ENCODE results near the gene PEX14. TPM values are rescaled to one million over a fixed set of nuclear protein-coding genes. Genes with fewer than 3 reads are reported as not detected.

The PEX14 gene
- total RNA-seq, 4 donors from 2014 or later, result 16.3 to 29.7 (median 26.2) TPM

- Histone ChIP-seq H3K27me3 (no peaks in the 10 kb centered on the region), H3K27ac (no peak overlapping the region), H3K9me3 (no peaks in the 10 kb centered on the region), H3K4me3 (no peak overlapping the region), H3K4me1 (no peaks in the 10 kb centered on the region), H3K36me3 (peaks cover 0 to 9% (median 0%) of the 10 kb centered on the region in 3 donors)
- no peak for TF ChIP-seq POLR2A (IDR thresholded peaks at IDR 0.05)
- no peak for DNase-seq
Observed at GRCh38 chr1:10544239-10544638, 69.5 kb downstream of the PEX14 start.

GRCh38 chr1:10546896-10547295 lies 72.1 kb downstream of the PEX14 start:
- no peak for DNase-seq
- H3K4me3 ChIP-seq, result no peak overlapping the region
- TF ChIP-seq POLR2A (IDR thresholded peaks at IDR 0.05) (no peak), CTCF (IDR thresholded peaks at IDR 0.05) (no peak)
- no peak overlapping the region for H3K27ac ChIP-seq
- peaks cover 0 to under 1% (median 0%) of the 10 kb centered on the region in 3 donors for H3K36me3 ChIP-seq
- no peaks in the 10 kb centered on the region for H3K4me1 ChIP-seq
- H3K9me3 ChIP-seq, result no peaks in the 10 kb centered on the region
- no peaks in the 10 kb centered on the region for H3K27me3 ChIP-seq

GRCh38 chr1:10549904-10550664 lies 75.3 kb downstream of the PEX14 start:
- DNase-seq, result no peak
- TF ChIP-seq CTCF (IDR thresholded peaks at IDR 0.05) (no peak), POLR2A (IDR thresholded peaks at IDR 0.05) (no peak)
- Histone ChIP-seq H3K36me3 (no peaks in the 10 kb centered on the region), H3K4me3 (no peak overlapping the region), H3K27me3 (no peaks in the 10 kb centered on the region), H3K9me3 (no peaks in the 10 kb centered on the region), H3K27ac (no peak overlapping the region), H3K4me1 (no peaks in the 10 kb centered on the region)

- no peaks in the 10 kb centered on the region for H3K9me3 ChIP-seq
- H3K27ac ChIP-seq, result no peak overlapping the region
- TF ChIP-seq POLR2A (IDR thresholded peaks at IDR 0.05) (no peak), CTCF (IDR thresholded peaks at IDR 0.05) (no peak)
- no peak overlapping the region for H3K4me3 ChIP-seq
- H3K36me3 ChIP-seq, result no peaks in the 10 kb centered on the region
- H3K27me3 ChIP-seq, result no peaks in the 10 kb centered on the region
- no peaks in the 10 kb centered on the region for H3K4me1 ChIP-seq
- DNase-seq, result no peak
Observed at GRCh38 chr1:10553118-10553517, 78.4 kb downstream of the PEX14 start.

GRCh38 chr1:10555635-10556429 lies 81.1 kb downstream of the PEX14 start:
- TF ChIP-seq POLR2A (IDR thresholded peaks at IDR 0.05) (no peak), CTCF (IDR thresholded peaks at IDR 0.05) (no peak)
- H3K27ac ChIP-seq, result no peak overlapping the region

GRCh38 chr1:10556430-10557005 lies 81.8 kb downstream of the PEX14 start:
- Histone ChIP-seq H3K4me3 (no peak overlapping the region), H3K27me3 (no peaks in the 10 kb centered on the region), H3K4me1 (no peaks in the 10 kb centered on the region), H3K36me3 (no peaks in the 10 kb centered on the region), H3K9me3 (no peaks in the 10 kb centered on the region), H3K27ac (no peak overlapping the region)
- TF ChIP-seq POLR2A (IDR thresholded peaks at IDR 0.05), result no peak
- no peak for TF ChIP-seq CTCF (IDR thresholded peaks at IDR 0.05)
- no peak for DNase-seq

More at GRCh38 chr1:10555635-10556429, 81.1 kb downstream of the PEX14 start:
- Histone ChIP-seq H3K9me3 (no peaks in the 10 kb centered on the region), H3K27me3 (no peaks in the 10 kb centered on the region), H3K4me3 (no peak overlapping the region), H3K4me1 (no peaks in the 10 kb centered on the region), H3K36me3 (no peaks in the 10 kb centered on the region)
- no peak for DNase-seq
